HCT116 (cell line): ENCODE data around the gene TMEM208. TPM values are rescaled to one million over a fixed set of nuclear protein-coding genes. Genes with fewer than 3 reads are reported as not detected.

Experiments used
- ATAC-seq: fragments of 200-7000 bp; cut with Tn5 transposase; 2 replicates; pipeline ENCODE4 v1.9.1; 2020; ENCODE audit warnings: mild to moderate bottlenecking, moderate library complexity
- BruUV-seq: library from RNA; stranded (reverse); fragments of 400-500 nt; replicated peaks from 2 replicates; lab custom pipeline; 2021; lab: Mats Ljungman, UMichigan
- CTCF ChIA-PET: fragments of 300-600 bp; sonication (Branson Sonifier 250); formaldehyde crosslinking; loops from one replicate; lab custom pipeline; 2021; ENCODE audit warnings: antibody characterized with exemption; lab: Charles Lee
- POLR2A ChIA-PET: fragments of 300-600, 350-600 bp; sonication (Branson Sonifier 250); formaldehyde crosslinking; loops from one replicate; lab custom pipeline; 2021; ENCODE audit warnings: antibody characterized with exemption; lab: Charles Lee
- RAD21 ChIA-PET, 2 experiments: fragments of 300-600 bp; sonication (Branson Sonifier 250); formaldehyde crosslinking; loops; one replicate each; lab custom pipeline; 2023; ENCODE audit warnings: low total read pairs in 2 of 2; ENCODE audit not compliant: uncharacterized antibody in 2 of 2, unreplicated experiment in 2 of 2, low non-redundant PET in 1 of 2; lab: Charles Lee
- DNase-seq: peaks from one replicate; pipeline ENCODE4 v3.0.0-alpha.2; 2010; ENCODE audit warnings: low read depth, low spot score
- H2AFZ ChIP-seq: fragments of 200-600 bp; shearing (Covaris generic), sonication (generic); 2 replicates; pipeline ENCODE4 v1.6.1; 2017; ENCODE audit warnings: low read depth, mixed run types, mixed read lengths, antibody characterized with exemption, low read length; ENCODE audit not compliant: poor library complexity, severe bottlenecking
- H3K27ac ChIP-seq: 2 replicates; pipeline ENCODE4 v1.5.1; 2012; ENCODE audit warnings: low read depth, low read length
- H3K27me3 ChIP-seq: fragments of 200-600 bp; sonication (generic); 2 replicates; pipeline ENCODE4 v1.6.1; 2016; ENCODE audit warnings: mixed run types, low read length, mixed read lengths; ENCODE audit not compliant: insufficient read depth
- H3K36me3 ChIP-seq, 2 experiments: fragments of 200-500 bp in 1 of 2; fragments of 200-600 bp in 1 of 2; sonication (Bioruptor generic) in 1 of 2; sonication (generic) in 1 of 2; 2 replicates each; pipeline versions ENCODE4 v1.5.1 to v1.6.1; 2014 to 2016; ENCODE audit warnings: low read length in 2 of 2, inconsistent platforms in 1 of 2, mixed read lengths in 1 of 2, mixed run types in 1 of 2; ENCODE audit not compliant: insufficient read depth in 2 of 2, control insufficient read depth in 1 of 2
- H3K4me1 ChIP-seq, 2 experiments: fragments of 200-600 bp in 1 of 2; sonication (generic) in 1 of 2; 2 replicates each; pipeline versions ENCODE4 v1.5.1 to v1.6.1; 2012 to 2017; ENCODE audit warnings: low read length in 2 of 2, inconsistent platforms in 1 of 2, mild to moderate bottlenecking in 1 of 2, mixed read lengths in 1 of 2, mixed run types in 1 of 2, moderate library complexity in 1 of 2; ENCODE audit not compliant: insufficient read depth in 2 of 2, control insufficient read depth in 1 of 2
- H3K4me2 ChIP-seq: fragments of 200-600 bp; sonication (generic); 2 replicates; pipeline ENCODE4 v1.6.1; 2017; ENCODE audit warnings: mixed run types, low read length, mixed read lengths
- H3K4me3 ChIP-seq, 2 experiments: fragments of 200-600 bp in 1 of 2; sonication (generic) in 1 of 2; replicated peaks in 1 of 2; 2 replicates each; pipeline ENCODE4 v1.5.1; 2011 to 2016; ENCODE audit warnings: low read length in 2 of 2, control low read depth in 1 of 2, low read depth in 1 of 2, mild to moderate bottlenecking in 1 of 2, mixed read lengths in 1 of 2, mixed run types in 1 of 2
- H3K79me2 ChIP-seq: fragments of 200-600 bp; sonication (generic); 2 replicates; pipeline ENCODE4 v1.6.1; 2017; ENCODE audit warnings: mild to moderate bottlenecking, mixed run types, low read length, moderate library complexity, mixed read lengths; ENCODE audit not compliant: insufficient read depth
- H3K9ac ChIP-seq: fragments of 200-600 bp; sonication (generic); 2 replicates; pipeline ENCODE4 v1.6.1; 2016; ENCODE audit warnings: low read length, mixed read lengths
- H3K9me2 ChIP-seq: fragments of 200-600 bp; sonication (generic), shearing (Covaris generic); 2 replicates; pipeline ENCODE4 v1.6.1; 2017; ENCODE audit warnings: mixed run types, mild to moderate bottlenecking, moderate library complexity; ENCODE audit not compliant: insufficient read depth
- H3K9me3 ChIP-seq, 2 experiments: fragments of 200-500 bp in 1 of 2; fragments of 200-600 bp in 1 of 2; sonication (Bioruptor generic) in 1 of 2; sonication (generic) in 1 of 2; 2 replicates each; pipeline ENCODE4 v1.6.1; 2014 to 2017; ENCODE audit warnings: low read length in 2 of 2, mixed read lengths in 2 of 2, inconsistent platforms in 1 of 2, low read depth in 1 of 2, mild to moderate bottlenecking in 1 of 2, mixed run types in 1 of 2, moderate library complexity in 1 of 2; ENCODE audit not compliant: control insufficient read depth in 1 of 2, insufficient read depth in 1 of 2
- H4K20me1 ChIP-seq: fragments of 200-600 bp; sonication (generic), shearing (Covaris generic); 2 replicates; pipeline ENCODE4 v1.6.1; 2017; ENCODE audit warnings: mixed run types, mild to moderate bottlenecking, moderate library complexity; ENCODE audit not compliant: insufficient read depth
- CEBPB ChIP-seq: IDR thresholded peaks from 2 replicates; pipeline ENCODE4 v1.6.1; 2012; ENCODE audit warnings: low read depth
- POLR2AphosphoS5 ChIP-seq: IDR thresholded peaks from 2 replicates; pipeline ENCODE4 v1.6.1; 2011; ENCODE audit warnings: mild to moderate bottlenecking, low read depth, low read length, moderate library complexity
- SP1 ChIP-seq: IDR thresholded peaks from 2 replicates; pipeline ENCODE4 v1.6.1; 2012; ENCODE audit warnings: low read depth
- intact Hi-C: fragments of 100-400 bp; cut with micrococcal nuclease; formaldehyde crosslinking; loops from 2 replicates; pipeline ENCODE4 v1.10.0; 2022
- microRNA counts: library from miRNA; unstranded; fragments of <30 nt; microRNA quantifications from one replicate; lab custom pipeline; 2015
- microRNA-seq: library from miRNA; unstranded; fragments of <30 nt; microRNA quantifications from one replicate; pipeline ENCODE4, GENCODE V29; 2016; ENCODE audit warnings: borderline number of aligned reads
- total RNA-seq: library from RNA; stranded (reverse); gene quantifications from one replicate; pipeline ENCODE4 v1.2.1, GENCODE V29; 2021; ENCODE audit not compliant: unreplicated experiment
- TF ChIP-seq, protein P1 (sequence below), 3 experiments: fragments of 200-600 bp in 1 of 3; sonication (generic) in 1 of 3; IDR thresholded peaks in 2 of 3; conservative IDR thresholded peaks in 1 of 3; 2 replicates each; pipeline ENCODE4 v1.5.1; 2012 to 2017; ENCODE audit warnings: low read depth in 2 of 3, low read length in 2 of 3, antibody characterized with exemption in 1 of 3, borderline replicate concordance in 1 of 3, control low read depth in 1 of 3, mild to moderate bottlenecking in 1 of 3, mixed read lengths in 1 of 3, mixed run types in 1 of 3, moderate library complexity in 1 of 3; ENCODE audit not compliant: insufficient read depth in 1 of 3

TMEM208 gene
- total RNA-seq, 1 experiment from 2014 or later, result 36.1 TPM

- intact Hi-C loops, result loop anchor here (2.0 to 5.0 kb wide), 2 partner anchors 31 to 59 kb away; partner anchors contain the start of gene FHOD1
- Histone ChIP-seq H3K79me2 (peaks cover 31% of the 10 kb centered on the region), H4K20me1 (no peaks in the 10 kb centered on the region), H3K4me3 (peak overlapping the region; percentile 86 to 87), H2AFZ (no peak overlapping the region), H3K36me3 (peaks cover 6 to 19% of the 10 kb centered on the region in 2 experiments; a peak in 2 of 4 replicates), H3K27me3 (no peaks in the 10 kb centered on the region), H3K4me1 (peaks cover 28 to 39% of the 10 kb centered on the region in 2 experiments), H3K9ac (peak overlapping the region; percentile 88), H3K4me2 (peak overlapping the region; percentile 96), H3K9me2 (no peaks in the 10 kb centered on the region), H3K27ac (peak overlapping the region; percentile 91), H3K9me3 (no peaks in the 10 kb centered on the region)
- no peak for TF ChIP-seq SP1
- no peak for TF ChIP-seq CEBPB
- TF ChIP-seq, protein P1, sequence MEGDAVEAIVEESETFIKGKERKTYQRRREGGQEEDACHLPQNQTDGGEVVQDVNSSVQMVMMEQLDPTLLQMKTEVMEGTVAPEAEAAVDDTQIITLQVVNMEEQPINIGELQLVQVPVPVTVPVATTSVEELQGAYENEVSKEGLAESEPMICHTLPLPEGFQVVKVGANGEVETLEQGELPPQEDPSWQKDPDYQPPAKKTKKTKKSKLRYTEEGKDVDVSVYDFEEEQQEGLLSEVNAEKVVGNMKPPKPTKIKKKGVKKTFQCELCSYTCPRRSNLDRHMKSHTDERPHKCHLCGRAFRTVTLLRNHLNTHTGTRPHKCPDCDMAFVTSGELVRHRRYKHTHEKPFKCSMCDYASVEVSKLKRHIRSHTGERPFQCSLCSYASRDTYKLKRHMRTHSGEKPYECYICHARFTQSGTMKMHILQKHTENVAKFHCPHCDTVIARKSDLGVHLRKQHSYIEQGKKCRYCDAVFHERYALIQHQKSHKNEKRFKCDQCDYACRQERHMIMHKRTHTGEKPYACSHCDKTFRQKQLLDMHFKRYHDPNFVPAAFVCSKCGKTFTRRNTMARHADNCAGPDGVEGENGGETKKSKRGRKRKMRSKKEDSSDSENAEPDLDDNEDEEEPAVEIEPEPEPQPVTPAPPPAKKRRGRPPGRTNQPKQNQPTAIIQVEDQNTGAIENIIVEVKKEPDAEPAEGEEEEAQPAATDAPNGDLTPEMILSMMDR (IDR thresholded peaks at IDR 0.05 in 2 of 3, conservative IDR thresholded peaks at IDR 0.05 in 1 of 3; ENCODE audit: borderline replicate concordance in 1 of 3, insufficient read depth in 1 of 3, low read depth in 2 of 3, low read length in 2 of 3), result no peak
- TF ChIP-seq POLR2AphosphoS5, result peak; percentile 39; the same call in 1 of the 2 replicates
- ChIA-PET CTCF (interaction anchor here (0.7 to 3.2 kb wide), 8 partner anchors 8 to 925 kb away, joined by 3 to 22 read pairs (median 3); partner anchors contain the start of gene FHOD1), RAD21 (interaction anchor here (1.0 to 1.5 kb wide), 4 partner anchors 18 to 32 kb away, joined by 3 to 4 read pairs (median 4); partner anchors contain the start of gene FHOD1 (in 1 of the 2)), POLR2A (interaction anchor here (0.6 to 2.7 kb wide), 4 partner anchors 9 to 109 kb away, joined by 3 to 8 read pairs (median 8); no protein-coding TSS in a partner anchor)
- ATAC-seq, result peak; percentile 35
- BruUV-seq, result no TSS peak
- no peak for DNase-seq
These were observed 51.3 kb downstream of the TMEM208 start for GRCh38 chr16:67277999-67278772.

MicroRNA genes within 50 kb of the gene (microRNA counts, 767-probe panel; counts per million panel counts)
- not detected for microRNA hsa-miR-328 (lab: Ali Mortazavi, UCI)

Small RNA genes within 50 kb of the gene (microRNA-seq; reads per million reads assigned to microRNA genes)
- 10.5 reads per million, percentile 30 among the genes with 10 or more reads in this experiment for gene MIR328

Other genes with a start within 250 kb of the TMEM208 start
- not detected for gene CES4A, start 238.5 kb upstream of the TMEM208 start, total RNA-seq
- gene CBFB, start 198.0 kb upstream of the TMEM208 start, total RNA-seq, result 101 TPM
- 19.2 TPM for gene PHAF1, start 117.2 kb upstream of the TMEM208 start, total RNA-seq
- gene B3GNT9, start 76.1 kb upstream of the TMEM208 start, total RNA-seq, result 3.8 TPM
- 20.5 TPM for gene TRADD, start 67.2 kb upstream of the TMEM208 start, total RNA-seq
- 27.8 TPM for gene FBXL8, start 67.2 kb upstream of the TMEM208 start, total RNA-seq
- gene HSF4, start 62.4 kb upstream of the TMEM208 start, total RNA-seq, result 46.6 TPM
- gene NOL3, start 56.6 kb upstream of the TMEM208 start, total RNA-seq, result 54.0 TPM
- 38.7 TPM for gene MATCAP1, start 43.2 kb upstream of the TMEM208 start, total RNA-seq
- 0.30 TPM for gene EXOC3L1, start 37.0 kb upstream of the TMEM208 start, total RNA-seq
- 114 TPM for gene E2F4, start 35.0 kb upstream of the TMEM208 start, total RNA-seq
- gene ELMO3, start 28.0 kb upstream of the TMEM208 start, total RNA-seq, result 45.8 TPM
- gene FHOD1, start 20.4 kb downstream of the TMEM208 start, total RNA-seq, result 69.2 TPM
- gene SLC9A5, start 21.8 kb downstream of the TMEM208 start, total RNA-seq, result 5.6 TPM
- 38.5 TPM for gene PLEKHG4, start 52.4 kb downstream of the TMEM208 start, total RNA-seq
- gene KCTD19, start 99.6 kb downstream of the TMEM208 start, total RNA-seq, result not detected
- not detected for gene LRRC36, start 99.7 kb downstream of the TMEM208 start, total RNA-seq
- gene TPPP3, start 166.4 kb downstream of the TMEM208 start, total RNA-seq, result 1.2 TPM
- 9.1 TPM for gene ZDHHC1, start 189.3 kb downstream of the TMEM208 start, total RNA-seq
- 9.7 TPM for gene HSD11B2, start 204.0 kb downstream of the TMEM208 start, total RNA-seq